ENCODE results near the gene PIP5K1B. TPM values are rescaled to one million over a fixed set of nuclear protein-coding genes. Genes with fewer than 3 reads are reported as not detected.

Gene PIP5K1B
- total RNA-seq, 1 experiment from 2014 or later = 0.36 TPM

DNA sequence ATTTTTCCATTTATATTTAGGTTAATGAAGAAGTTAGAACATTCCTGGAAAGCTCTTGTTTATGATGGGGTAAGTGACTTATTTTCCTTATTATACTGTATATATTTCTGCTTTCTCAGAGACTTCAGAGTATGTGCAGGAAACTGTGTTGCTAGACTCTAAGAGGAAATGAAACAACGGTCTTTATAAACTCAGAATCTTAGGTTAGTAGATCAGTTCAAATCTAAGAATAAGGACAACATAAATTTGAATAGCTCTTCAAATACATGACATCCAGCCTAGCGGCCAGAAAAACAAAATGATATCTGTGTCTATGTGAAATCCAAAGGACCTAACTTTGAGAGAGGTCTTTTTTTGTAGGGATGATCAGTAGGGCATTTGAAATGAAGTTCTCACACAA is 214.6 kb downstream of the PIP5K1B start:
- H3K27me3 ChIP-seq = no peaks in the 10 kb centered on the region

DNA sequence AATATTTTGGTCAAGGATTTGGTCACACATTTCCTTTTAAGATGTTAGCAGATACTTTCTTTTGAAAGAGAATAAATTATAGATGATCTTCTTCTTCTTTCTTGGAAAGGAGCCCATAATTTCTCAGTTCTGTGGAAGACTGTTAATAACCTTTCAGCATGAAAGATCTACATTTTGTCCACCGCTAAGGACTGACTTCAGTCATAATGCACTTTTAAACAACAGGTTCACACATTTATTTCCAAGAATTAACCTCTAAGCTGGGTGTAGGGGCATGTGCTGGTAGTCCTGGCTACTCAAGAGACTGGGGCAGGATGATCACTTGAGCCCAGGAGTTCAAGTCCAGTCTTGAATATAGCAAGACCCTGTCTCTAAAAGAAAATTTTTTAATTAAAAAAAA is 215.9 kb downstream of the PIP5K1B start:
- H3K27ac ChIP-seq = no peak overlapping the region
- no peaks in the 10 kb centered on the region for H3K27me3 ChIP-seq
- no peak overlapping the region for H3K4me3 ChIP-seq
- no peaks in the 10 kb centered on the region for H3K9me3 ChIP-seq (replicated peaks)
- DNase-seq = no peak
- no peaks in the 10 kb centered on the region for H3K4me1 ChIP-seq
- no peaks in the 10 kb centered on the region for H3K36me3 ChIP-seq

More for the DNA sequence above, 214.6 kb downstream of the PIP5K1B start:
- no peak for DNase-seq
- no peak overlapping the region for H3K27ac ChIP-seq
- H3K4me3 ChIP-seq = no peak overlapping the region
- H3K9me3 ChIP-seq (replicated peaks) = no peaks in the 10 kb centered on the region
- peaks cover 4% of the 10 kb centered on the region for H3K4me1 ChIP-seq
- no peaks in the 10 kb centered on the region for H3K36me3 ChIP-seq

DNA sequence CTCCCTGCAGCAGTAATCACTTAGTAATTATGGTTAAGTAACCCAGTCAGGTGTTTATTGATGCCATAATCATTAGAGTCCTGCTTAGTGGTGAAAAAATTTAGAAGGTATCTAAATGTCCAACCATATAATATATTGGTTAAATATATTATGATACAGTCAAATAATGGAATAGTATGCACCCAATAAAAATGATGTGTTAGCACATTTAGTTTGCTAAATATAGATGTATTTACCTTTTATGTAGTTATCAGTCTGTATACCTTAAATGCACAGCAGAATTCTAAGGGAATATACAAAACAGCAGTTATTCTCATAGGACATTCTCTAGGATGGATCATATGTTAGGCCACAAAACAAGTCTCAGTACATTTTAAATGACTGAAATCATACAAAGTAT is 218.4 kb downstream of the PIP5K1B start:
- Histone ChIP-seq H3K27me3 (no peaks in the 10 kb centered on the region), H3K4me1 (no peaks in the 10 kb centered on the region), H3K4me3 (no peak overlapping the region), H3K36me3 (no peaks in the 10 kb centered on the region), H3K27ac (no peak overlapping the region), H3K9me3 (replicated peaks) (no peaks in the 10 kb centered on the region)
- DNase-seq = no peak

DNA sequence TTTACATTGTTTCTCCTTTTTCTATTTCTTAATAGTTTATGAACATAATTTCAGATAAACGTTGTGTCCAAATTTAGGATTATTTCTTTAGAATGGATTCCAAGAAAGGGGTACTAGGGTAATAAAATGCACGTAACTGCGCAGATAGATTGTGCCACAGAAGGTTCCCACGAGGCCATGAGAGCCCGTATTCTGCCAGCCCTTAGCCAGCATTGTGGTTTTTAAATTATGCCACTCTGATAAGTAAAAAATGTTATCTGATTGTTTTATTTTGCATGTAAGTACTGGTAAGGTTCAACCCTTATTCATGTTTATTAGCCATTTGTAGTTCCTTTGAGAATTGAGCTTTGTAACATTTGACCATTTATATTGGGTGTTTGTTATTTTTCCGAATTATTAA is 220.1 kb downstream of the PIP5K1B start:
- no peaks in the 10 kb centered on the region for H3K9me3 ChIP-seq (replicated peaks)
- no peak for DNase-seq
- H3K4me3 ChIP-seq = no peak overlapping the region
- H3K27me3 ChIP-seq = no peaks in the 10 kb centered on the region
- no peaks in the 10 kb centered on the region for H3K36me3 ChIP-seq
- H3K27ac ChIP-seq = no peak overlapping the region
- no peaks in the 10 kb centered on the region for H3K4me1 ChIP-seq

DNA sequence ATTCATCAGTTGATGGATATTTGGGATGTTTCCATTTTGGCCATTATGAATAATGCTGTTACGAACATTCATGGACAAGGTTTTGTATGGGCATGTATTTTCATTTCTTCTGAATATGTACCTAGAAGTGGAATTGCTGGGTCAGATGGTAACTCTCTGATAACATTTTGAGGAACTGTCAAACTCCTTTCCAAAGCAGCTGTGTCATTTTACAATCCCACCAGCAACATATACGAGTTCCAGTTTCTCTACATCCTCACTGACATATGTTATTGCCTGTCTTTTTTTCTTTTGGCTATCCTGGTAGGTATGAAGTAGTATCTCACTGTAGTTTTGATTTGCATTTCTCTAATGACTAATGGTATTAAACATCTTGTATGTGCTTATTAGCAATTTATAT is 222.1 kb downstream of the PIP5K1B start:
- no peaks in the 10 kb centered on the region for H3K4me1 ChIP-seq
- no peaks in the 10 kb centered on the region for H3K36me3 ChIP-seq
- no peak for DNase-seq

DNA sequence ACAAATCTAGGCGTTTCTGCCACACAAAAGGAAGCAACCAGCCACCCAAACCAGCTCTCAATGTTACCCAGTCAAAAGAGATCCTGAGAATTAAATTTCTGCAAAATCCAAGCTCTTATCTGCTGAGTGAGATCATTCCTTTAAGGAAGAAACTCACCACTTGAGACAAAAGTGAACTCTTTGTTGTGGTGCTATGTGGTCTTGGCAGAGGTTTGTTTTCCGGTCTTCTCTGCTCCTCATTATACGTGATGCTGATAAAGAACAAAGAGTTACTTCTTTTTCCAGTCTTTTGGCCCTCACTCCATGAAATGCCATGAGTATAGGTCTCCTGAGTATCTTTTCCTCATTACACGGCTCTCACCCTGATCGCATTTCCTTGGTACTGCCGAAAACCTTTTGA is 226.8 kb downstream of the PIP5K1B start:
- Histone ChIP-seq H3K4me1 (no peaks in the 10 kb centered on the region), H3K4me3 (no peak overlapping the region), H3K9me3 (replicated peaks) (no peaks in the 10 kb centered on the region), H3K36me3 (no peaks in the 10 kb centered on the region), H3K27ac (no peak overlapping the region), H3K27me3 (no peaks in the 10 kb centered on the region)
- no peak for DNase-seq

More for the DNA sequence above, 222.1 kb downstream of the PIP5K1B start:
- Histone ChIP-seq H3K27me3 (no peaks in the 10 kb centered on the region), H3K27ac (no peak overlapping the region), H3K4me3 (no peak overlapping the region), H3K9me3 (replicated peaks) (no peaks in the 10 kb centered on the region)

DNA sequence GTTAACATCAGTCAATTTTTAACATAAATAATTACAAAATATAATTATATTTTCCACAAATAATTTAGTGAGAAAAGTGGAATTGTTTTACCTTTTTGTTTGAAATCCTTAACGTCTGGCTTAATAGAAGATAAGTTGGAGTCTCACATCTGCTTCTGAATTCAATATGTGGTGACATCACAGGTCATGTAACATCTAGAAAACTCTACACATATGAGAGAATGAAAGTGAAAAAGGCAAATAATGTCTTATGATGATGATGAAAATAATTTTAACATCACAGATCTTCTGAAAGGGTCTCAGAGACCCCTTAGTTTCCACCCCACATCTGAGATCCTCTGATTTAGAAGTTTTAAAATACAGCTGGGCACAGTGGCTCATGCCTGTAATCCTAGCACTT is 227.4 kb downstream of the PIP5K1B start:
- Histone ChIP-seq H3K27me3 (no peaks in the 10 kb centered on the region), H3K4me1 (no peaks in the 10 kb centered on the region), H3K4me3 (no peak overlapping the region), H3K27ac (no peak overlapping the region), H3K36me3 (no peaks in the 10 kb centered on the region), H3K9me3 (replicated peaks) (no peaks in the 10 kb centered on the region)
- DNase-seq = no peak

DNA sequence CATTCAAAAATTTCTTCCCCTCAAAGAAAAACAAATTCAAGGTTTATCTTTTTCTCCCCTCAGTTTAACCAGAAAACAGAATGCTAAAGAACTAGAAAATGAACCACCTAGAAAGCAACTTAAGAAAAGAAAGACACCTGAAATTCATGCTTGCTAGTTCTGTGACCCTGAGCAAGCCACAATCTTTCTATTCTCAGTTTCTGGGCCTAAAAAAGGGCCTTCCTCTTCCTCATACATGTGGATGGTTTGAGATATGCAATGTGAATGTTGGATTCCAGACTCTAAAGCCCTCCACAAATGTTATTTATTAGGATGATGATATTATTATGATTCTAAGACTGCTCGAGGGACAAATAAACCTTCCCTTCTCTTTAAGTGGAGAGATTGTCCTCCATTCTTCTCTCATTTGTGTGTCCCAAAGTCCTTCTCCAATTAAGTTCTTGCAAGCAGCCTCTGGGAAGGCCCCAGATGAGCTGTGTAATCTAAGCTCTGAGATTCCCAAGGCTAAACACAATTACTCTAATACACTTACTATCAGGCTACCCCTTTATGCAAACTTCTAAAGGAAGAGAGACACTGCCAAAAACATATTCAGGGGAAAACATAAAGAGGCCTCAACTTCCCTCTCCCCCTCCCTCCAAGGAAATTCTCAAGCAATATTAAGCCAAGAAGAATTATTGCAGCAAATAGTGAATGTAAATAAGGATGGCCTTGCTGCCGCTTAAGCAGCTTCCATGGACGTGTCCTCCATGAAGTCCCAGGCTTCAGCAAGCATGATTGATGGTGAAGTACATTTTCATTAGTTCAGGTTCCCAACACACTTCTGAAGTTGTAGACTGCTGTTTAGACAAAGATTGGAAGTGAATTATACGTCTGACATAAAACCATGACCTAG is 228.6 kb downstream of the PIP5K1B start:
- Histone ChIP-seq H3K9me3 (replicated peaks) (no peaks in the 10 kb centered on the region), H3K4me3 (no peak overlapping the region), H3K4me1 (no peaks in the 10 kb centered on the region), H3K27me3 (no peaks in the 10 kb centered on the region), H3K27ac (no peak overlapping the region), H3K36me3 (no peaks in the 10 kb centered on the region)
- DNase-seq = no peak

DNA sequence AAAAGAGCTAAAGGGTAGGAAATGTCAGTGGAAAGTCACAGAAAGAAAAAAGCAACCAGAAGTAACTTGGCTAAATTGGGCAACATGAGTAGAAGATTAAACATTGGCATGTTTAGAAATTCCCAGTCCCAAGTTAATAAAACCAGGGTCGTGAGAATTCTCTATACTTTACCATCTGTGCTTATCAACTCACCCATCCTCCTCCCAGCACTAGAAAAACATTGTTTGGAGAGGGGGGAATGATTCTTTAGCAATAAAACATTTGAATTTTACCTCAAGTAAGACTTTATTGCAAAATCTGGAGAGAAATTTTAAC is 229.2 kb downstream of the PIP5K1B start:
- DNase-seq = no peak
- H3K4me3 ChIP-seq = no peak overlapping the region
- H3K27ac ChIP-seq = no peak overlapping the region
- H3K4me1 ChIP-seq = no peaks in the 10 kb centered on the region
- no peaks in the 10 kb centered on the region for H3K27me3 ChIP-seq
- no peaks in the 10 kb centered on the region for H3K36me3 ChIP-seq
- H3K9me3 ChIP-seq (replicated peaks) = no peaks in the 10 kb centered on the region

DNA sequence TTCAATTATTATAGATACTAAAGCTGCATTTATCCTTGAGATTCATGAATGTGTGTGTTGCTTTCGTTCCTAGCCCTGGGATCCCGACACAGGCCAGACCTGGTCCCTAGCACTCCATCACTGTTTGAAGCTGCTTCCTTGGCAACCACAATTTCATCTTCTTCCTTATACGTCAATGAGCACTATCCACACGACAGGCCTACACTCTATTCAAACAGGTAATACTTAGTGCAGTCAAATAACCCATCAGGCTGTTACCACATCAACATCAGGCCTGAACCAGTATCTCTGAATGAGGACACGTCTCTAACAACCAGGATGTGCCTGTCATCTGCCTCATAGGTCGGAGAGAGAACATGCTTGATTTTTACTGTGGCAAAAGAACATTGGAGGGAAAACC is 235.5 kb downstream of the PIP5K1B start:
- DNase-seq = no peak
- H3K4me3 ChIP-seq = no peak overlapping the region
- no peaks in the 10 kb centered on the region for H3K4me1 ChIP-seq
- H3K36me3 ChIP-seq = no peaks in the 10 kb centered on the region
- no peaks in the 10 kb centered on the region for H3K9me3 ChIP-seq (replicated peaks)
- no peak overlapping the region for H3K27ac ChIP-seq
- H3K27me3 ChIP-seq = no peaks in the 10 kb centered on the region

DNA sequence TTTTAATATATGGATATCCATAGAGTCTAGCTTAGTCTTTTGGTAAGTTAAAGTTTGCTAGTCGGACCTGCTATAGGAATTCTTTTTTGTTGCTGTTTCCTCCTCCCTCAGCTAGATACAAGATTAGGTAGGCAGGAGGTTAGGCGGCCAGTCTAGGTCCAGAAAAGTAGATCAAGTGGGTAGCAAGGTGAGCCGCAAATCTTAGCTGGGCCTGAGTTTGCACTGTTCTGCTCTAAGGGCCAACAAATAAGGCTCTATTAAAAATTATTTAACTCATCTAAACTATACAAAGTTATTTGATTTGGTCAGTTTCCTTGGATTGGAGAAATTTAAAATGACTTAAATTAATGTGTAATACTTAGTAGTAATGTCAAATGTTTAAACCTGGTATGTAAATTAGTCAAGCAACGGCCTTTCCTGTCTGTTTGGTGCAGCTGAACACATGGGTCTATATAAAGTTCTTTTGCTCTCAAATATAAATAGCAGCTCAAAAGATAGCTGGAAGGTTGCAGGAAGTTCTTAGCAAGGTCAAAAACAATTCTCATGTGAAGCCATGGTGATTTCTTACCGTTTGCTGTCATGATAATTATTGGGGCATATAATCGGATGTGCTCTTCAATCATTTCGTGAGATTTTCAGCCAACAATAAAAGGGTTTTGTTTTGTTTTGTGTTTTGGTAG is 236.9 kb downstream of the PIP5K1B start:
- H3K27me3 ChIP-seq = no peaks in the 10 kb centered on the region

DNA sequence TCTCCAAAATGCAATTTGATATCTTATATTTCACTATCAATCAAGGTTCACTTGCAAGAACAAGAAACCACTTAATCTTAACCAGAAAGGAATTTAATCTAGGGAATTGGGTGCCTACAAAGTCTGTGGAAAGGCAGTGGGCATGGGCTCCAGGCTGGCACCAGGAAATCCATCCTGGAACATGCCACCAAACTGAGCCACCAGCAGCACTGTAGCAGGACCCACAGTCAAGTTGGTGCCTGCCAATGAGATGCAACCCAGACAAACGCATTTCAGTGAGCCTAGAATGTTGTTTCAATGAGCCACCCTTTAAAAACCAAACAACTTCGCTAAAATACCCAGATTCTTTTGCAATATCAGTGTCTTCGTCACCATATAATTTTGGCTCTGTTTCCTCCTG is 237.8 kb downstream of the PIP5K1B start:
- Histone ChIP-seq H3K27me3 (no peaks in the 10 kb centered on the region), H3K9me3 (replicated peaks) (no peaks in the 10 kb centered on the region), H3K4me3 (no peak overlapping the region), H3K36me3 (no peaks in the 10 kb centered on the region), H3K27ac (no peak overlapping the region), H3K4me1 (no peaks in the 10 kb centered on the region)
- DNase-seq = no peak

More for the DNA sequence above, 236.9 kb downstream of the PIP5K1B start:
- Histone ChIP-seq H3K36me3 (no peaks in the 10 kb centered on the region), H3K27ac (no peak overlapping the region), H3K9me3 (replicated peaks) (no peaks in the 10 kb centered on the region), H3K4me3 (no peak overlapping the region), H3K4me1 (no peaks in the 10 kb centered on the region)
- no peak for DNase-seq

DNA sequence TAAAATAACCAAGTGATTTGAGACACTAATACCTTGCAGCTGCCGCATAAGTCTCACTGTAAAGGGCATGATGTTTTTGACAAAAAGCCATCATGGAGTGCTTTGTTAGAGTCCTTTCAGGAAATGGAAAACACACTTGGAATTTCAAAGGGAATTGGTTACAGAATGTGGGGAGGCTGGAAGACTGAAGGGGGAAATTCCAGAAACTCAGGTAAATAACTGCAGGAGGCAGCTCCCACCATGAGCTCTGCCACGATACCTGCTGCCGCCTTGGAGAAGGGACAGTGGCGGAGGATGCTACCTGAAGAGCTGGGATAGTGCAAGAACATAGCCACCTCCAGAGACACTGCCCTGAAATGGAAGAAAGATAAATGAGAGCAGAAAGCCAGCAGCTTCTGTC is 242.0 kb downstream of the PIP5K1B start:
- Histone ChIP-seq H3K4me3 (no peak overlapping the region), H3K27me3 (peaks cover 4% of the 10 kb centered on the region; the same call in 1 of the 2 replicates), H3K36me3 (no peaks in the 10 kb centered on the region), H3K4me1 (peaks cover 15% of the 10 kb centered on the region), H3K9me3 (replicated peaks) (no peaks in the 10 kb centered on the region), H3K27ac (no peak overlapping the region)
- DNase-seq = no peak

DNA sequence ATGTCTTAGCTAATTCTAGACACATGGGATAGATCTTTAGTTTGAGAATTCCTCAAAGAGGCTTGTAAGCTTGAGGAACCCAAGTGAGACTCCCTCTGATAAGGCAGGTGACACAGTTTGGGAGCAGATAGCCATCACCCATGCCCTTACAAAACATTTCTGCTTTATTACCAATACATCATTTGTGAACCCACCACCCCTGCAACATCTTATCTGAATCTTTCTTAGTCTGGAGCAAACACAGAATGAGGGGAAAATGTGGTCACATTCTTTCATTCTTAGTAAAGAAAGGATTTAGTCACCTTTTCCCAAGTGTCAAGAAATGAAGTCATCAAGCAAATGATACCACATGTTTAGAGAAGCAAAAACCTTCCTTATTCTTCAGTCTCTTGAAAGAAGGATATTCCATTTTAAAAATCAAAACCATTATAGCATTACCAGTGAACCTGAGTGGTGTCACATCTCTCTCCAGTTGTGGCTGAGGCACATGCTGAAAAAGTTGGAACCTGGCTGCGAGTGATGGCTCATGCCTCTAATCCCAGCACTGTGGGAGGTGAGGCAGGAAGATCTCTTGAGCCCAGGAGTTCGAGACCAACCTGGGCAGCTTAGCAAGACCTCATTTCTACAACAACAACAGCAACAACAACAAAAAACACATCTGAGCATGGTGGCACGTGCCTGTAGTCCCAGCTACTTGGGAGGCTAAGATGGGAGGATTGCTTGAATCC is 243.0 kb downstream of the PIP5K1B start:
- Histone ChIP-seq H3K9me3 (replicated peaks) (no peaks in the 10 kb centered on the region), H3K4me3 (no peak overlapping the region), H3K27ac (no peak overlapping the region), H3K4me1 (peaks cover 15% of the 10 kb centered on the region), H3K36me3 (no peaks in the 10 kb centered on the region), H3K27me3 (peaks cover 4% of the 10 kb centered on the region; the same call in 1 of the 2 replicates)
- no peak for DNase-seq
